NCI-H2196 treated with DMSO at 0.1 percent for 48 hours (cell line): ENCODE results near the gene RELL2.

Source experiments
- DNase-seq: peaks from one replicate; lab custom pipeline; 2025; ENCODE audit not compliant: unreplicated experiment; lab: John Stamatoyannopoulos, UW

The RELL2 gene

DNA sequence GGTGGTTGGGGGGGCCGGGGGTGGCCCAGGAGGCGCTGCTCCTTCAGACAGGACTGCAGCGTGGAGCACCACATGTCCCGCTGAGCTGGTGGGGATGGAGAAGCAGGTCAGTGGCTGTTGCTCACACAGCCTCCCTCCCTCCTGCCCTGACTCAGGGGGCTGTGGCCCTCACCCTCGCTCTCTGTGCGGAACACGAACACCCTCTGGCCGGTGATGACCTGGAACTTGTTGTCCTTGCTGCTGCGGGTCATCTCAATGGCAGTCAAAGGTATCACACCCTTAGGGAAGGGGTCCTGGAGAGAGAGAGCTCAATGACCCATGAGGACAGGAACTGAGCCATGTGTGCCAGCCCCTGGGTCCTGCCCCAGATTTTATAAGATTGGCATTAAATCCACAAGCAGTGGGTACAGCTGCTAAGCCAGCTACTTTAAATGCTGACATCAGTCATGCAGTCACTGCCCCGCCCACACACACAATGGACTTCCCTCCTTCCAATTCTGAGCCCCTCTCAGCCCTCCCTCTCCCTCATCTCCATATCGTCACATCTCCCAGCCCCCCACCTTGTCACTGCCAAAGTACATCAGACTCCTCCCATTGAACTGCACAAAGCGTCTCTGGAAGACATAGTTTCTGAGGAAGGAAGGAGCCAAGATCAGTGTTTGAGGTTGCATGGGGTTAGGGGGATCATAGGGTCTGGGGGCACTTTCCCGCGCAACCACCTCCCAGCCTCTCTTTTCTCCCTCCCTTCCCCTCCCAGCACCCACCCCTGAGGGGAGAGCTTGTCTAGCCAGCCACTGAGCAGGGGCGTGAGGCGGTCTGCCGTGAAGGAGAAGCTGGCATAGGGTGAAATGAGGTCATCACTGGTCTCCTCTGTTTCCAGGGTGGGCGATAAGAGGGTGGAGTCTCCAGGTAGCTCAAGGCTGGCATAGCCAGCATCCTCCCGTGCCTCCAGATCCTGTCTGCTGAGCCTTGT is 36.3 kb downstream of the RELL2 start:
- DNase-seq = no peak

DNA sequence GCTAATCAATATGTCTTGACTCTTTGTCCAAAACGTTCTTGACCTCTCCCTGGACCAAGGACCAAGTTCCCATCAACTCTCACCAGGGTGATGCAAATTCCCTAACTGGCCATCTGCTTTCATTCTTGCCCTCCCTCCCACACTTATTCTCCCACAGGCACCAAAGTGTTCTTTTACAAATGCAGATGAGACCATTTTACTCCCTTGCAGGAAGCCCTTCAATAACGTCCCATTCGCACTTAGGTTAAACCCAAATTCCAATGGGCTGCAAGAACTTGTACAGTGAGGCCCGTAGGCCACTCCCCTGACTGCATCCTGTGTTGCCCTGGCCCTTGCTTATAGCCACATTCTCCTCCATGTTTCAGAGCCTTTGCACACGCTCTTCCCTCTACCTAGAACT is 38.0 kb downstream of the RELL2 start:
- DNase-seq = no peak

GRCh38 chr5:141675672-141676071 is 38.9 kb downstream of the RELL2 start:
- DNase-seq = no peak

GRCh38 chr5:141677415-141677814 is 40.6 kb downstream of the RELL2 start:
- no peak for DNase-seq

DNA sequence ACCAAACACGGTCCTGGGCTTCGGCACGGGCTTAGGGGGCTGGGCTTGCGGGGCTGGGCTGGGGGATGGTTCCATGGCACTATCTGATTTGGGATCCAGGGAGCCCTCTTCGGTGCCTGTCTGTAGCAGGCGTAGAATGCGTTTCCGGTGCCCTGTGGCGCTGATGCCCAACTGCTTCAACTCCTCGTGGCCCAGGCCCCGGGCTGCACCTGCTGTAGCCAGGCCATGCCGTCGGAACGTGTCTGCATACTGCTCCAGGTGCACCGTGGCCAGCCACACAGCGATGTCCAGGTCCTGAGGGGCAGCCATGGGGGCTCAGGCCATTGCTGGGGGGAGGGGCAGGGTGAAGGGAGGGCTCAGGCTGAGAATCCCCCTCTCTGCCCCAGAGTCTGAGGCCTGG is 43.4 kb downstream of the RELL2 start:
- DNase-seq = no peak

- no peak for DNase-seq
These were observed 44.0 kb downstream of the RELL2 start for GRCh38 chr5:141680751-141681201.

DNA sequence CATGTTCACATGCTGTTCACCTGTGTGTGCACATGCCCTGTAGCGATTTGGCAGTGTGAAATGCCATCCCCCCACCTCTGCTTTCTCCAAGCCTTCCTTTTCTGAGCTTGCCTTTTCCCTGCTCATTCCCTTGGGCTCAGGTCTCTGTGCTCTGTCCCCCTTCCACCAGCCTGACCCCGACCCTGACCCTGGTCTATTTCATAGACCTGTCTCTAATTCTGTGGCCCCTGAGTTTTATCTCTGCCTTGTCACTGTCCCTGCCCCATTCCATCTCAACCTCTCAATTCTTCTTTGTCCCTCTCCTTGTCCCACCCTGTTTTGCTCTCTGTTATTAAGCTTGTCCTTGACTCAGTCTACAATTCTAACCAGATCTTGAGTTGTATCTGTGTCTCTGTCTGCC is 44.5 kb downstream of the RELL2 start:
- no peak for DNase-seq

DNA sequence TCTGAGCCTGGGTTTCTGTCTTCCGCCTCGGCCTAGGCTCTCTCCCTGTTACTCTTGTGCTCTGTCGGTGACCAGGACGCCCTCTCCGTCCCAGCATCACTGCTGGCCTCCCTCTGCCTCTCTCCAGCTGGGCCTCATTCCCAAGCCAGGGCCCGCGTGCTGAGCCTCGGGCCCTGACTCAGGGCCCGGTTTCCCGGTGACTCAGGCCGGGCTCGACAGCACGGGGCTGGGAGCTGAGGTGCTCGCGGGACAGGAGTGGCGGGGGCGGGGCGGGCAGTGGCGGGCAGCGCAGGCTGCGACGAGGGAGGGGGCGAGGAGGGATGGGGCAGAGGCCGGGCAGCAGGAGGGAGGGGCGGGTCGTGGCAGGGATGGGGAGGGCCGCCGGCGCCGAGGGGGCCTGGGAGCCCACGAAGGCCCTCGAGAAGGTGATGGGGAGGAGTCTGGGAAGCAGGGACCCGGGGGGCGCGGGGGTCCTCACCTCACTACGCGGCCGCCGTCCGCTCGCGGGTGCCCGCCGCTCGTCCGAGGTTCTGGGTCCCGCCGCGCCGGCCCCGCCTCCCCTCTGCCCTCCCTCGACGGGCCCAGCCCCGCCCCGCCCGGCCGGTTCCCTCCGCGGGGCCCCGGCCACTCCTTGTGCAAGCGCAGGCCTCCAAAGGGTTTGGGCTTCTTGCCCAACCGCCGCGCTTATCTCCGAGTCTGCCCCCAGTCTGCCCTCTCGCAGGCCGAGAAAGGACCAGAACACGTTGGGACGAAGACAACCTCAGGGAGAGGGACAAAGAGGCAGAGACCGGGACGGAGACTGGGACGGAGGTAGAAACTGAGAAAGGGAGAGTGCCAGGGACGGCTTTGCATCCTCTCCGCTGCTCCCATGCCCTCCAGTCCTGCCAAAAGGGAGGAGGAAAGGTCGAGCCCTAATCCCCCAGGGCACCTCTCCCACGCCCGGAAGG is 45.2 kb downstream of the RELL2 start, which contains the start of gene ARAP3:
TSS of gene ARAP3 (minus strand) at position 536 of the 947 bp plus-strand sequence. CDS start 1,744 bp downstream, outside the sequence.
- DNase-seq = no peak

- DNase-seq = no peak
These were observed 46.9 kb downstream of the RELL2 start for GRCh38 chr5:141683596-141684141.

DNA sequence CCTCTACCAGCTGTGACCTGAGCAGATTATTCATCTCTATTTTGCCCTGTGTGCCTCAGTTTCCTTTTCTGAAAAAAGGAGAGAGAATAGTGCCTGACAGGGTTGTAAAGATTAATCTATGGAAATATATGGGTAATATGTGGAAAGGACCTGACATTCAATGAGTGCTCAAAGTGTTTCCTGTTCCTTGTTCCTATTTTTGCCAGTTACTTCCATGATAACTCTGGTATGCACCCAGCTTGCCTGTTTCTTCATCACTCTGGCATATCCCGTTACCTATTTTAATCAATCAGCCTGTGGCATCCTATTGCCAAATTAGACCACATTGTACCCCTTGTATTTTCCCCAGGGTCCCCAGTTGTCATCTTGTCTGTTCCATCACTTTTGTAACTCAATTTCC is 48.8 kb downstream of the RELL2 start:
- no peak for DNase-seq

DNA sequence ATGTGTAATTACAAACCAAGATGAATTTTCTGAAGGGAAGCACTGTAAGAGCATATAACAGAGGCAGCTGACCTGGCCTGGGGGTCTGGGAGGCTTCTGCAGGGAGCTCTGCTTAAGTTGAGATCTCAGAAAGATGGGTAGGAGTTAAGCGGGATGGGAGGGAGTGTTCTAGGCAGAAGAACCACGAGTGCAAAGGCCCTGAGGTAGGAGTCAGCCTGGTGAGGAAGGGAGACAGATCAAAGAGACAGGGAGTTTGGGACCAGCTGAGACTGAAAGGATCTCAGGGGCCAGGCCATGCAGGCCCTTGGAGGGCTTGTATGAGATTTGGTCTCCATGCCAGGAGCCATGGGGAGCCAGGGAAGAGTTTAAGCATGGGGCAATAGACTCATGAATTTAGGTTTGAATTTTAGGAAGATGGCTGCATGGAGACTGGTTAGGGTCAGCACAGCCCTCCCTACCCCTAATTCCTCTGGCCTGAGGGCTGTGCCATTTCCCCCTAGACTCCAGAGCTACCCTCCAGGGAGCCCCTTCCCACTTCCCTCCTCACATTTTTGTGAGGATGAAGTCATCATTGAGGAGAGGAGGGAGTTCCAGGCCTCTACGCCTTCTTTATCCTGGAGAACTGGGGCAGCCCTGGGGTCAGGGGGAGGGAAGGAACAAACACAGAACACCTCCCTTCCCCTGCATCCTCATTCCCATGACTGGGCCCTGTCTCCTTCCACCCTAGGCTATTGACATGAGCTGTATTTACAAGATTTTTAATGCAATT is 50.0 kb downstream of the RELL2 start:
- DNase-seq = no peak
